Measurements from ENCODE around the gene IL1RN.

GRCh38 chr2:113131352-113132185, 4.2 kb downstream of the IL1RN start:
- TF ChIP-seq ATF2 (IDR thresholded peaks at IDR 0.05; ENCODE audit: low read length) (no peak), EZH2 (IDR thresholded peaks at IDR 0.05; ENCODE audit: borderline replicate concordance, control insufficient read depth, low read depth, low read length) (no peak), JUNB (IDR thresholded peaks at IDR 0.05) (no peak), YY1 (IDR thresholded peaks at IDR 0.05; ENCODE audit: low read depth, low read length) (no peak)

All from GM12878 (cell line).